Activated T-helper 1 cell treated with Interleukin-2 at 50 U/mL for 16 hours (primary cell): ENCODE measurements around the gene DUS1L.

ENCODE experiments used
- DNase-seq: peaks from one replicate; pipeline ENCODE4 v3.0.0-alpha.2; 2020; ENCODE audit warnings: low read depth

DUS1L gene

GRCh38 chr17:82087961-82088837 is 22.6 kb upstream of the DUS1L start:
- DNase-seq, result no peak

GRCh38 chr17:82086941-82087906 is 21.6 kb upstream of the DUS1L start:
- DNase-seq, result no peak

GRCh38 chr17:82085931-82086764 is 20.5 kb upstream of the DUS1L start:
- no peak for DNase-seq

- DNase-seq, result no peak
Measured at GRCh38 chr17:82085031-82085861, 19.6 kb upstream of the DUS1L start.

GRCh38 chr17:82084373-82085030 is 18.9 kb upstream of the DUS1L start:
- DNase-seq, result no peak

GRCh38 chr17:82083533-82084359 is 18.1 kb upstream of the DUS1L start:
- DNase-seq, result no peak

GRCh38 chr17:82083009-82083408 is 17.4 kb upstream of the DUS1L start:
- DNase-seq, result no peak

GRCh38 chr17:82082456-82082855 is 16.9 kb upstream of the DUS1L start:
- DNase-seq, result no peak

GRCh38 chr17:82081966-82082365 is 16.4 kb upstream of the DUS1L start:
- no peak for DNase-seq

GRCh38 chr17:82081546-82081945 is 15.9 kb upstream of the DUS1L start:
- DNase-seq, result no peak

GRCh38 chr17:82080789-82081464 is 15.3 kb upstream of the DUS1L start:
- no peak for DNase-seq

GRCh38 chr17:82080048-82080788 is 14.6 kb upstream of the DUS1L start:
- DNase-seq, result no peak

- DNase-seq, result no peak
Measured at GRCh38 chr17:82079001-82079677, 13.5 kb upstream of the DUS1L start.

GRCh38 chr17:82078433-82078832 is 12.8 kb upstream of the DUS1L start:
- no peak for DNase-seq

GRCh38 chr17:82077617-82078358 is 12.2 kb upstream of the DUS1L start:
- DNase-seq, result no peak

- no peak for DNase-seq
Measured at GRCh38 chr17:82076785-82077591, 11.4 kb upstream of the DUS1L start.
